Caki2 (cell line): Measurements from ENCODE around the gene DDAH1. TPM values are rescaled to one million over a fixed set of nuclear protein-coding genes. Genes with fewer than 3 reads are reported as not detected.
A peak's percentile ranks its signal among the peaks of the same experiment; 100 is the strongest.
"Not testable (repeated sequence)": the region's sequence is repeated elsewhere in the genome, so short reads cannot be mapped to it uniquely, and the experiment has no call there.

Experiments used
- DNase-seq: peaks from one replicate; pipeline ENCODE4 v3.0.0-alpha.2; 2015; ENCODE audit warnings: low read depth
- in situ Hi-C: cut with HindIII; loops from 2 replicates; pipeline ENCODE4 v1.10.0; 2016; ENCODE audit warnings: low sequenced_read_pairs, low pct_unique_long_range_greater_than_20kb, mixed read lengths
- total RNA-seq: library from RNA; depleted of rRNA; stranded (reverse); fragments of >200 nt; shearing (Covaris generic); gene quantifications from 2 replicates; pipeline ENCODE4 v1.2.3, GENCODE V29; 2014; ENCODE audit warnings: low replicate concordance; rRNA removed

The DDAH1 gene
- total RNA-seq, result 11.8 and 16.9 TPM in 2 replicates

DNA sequence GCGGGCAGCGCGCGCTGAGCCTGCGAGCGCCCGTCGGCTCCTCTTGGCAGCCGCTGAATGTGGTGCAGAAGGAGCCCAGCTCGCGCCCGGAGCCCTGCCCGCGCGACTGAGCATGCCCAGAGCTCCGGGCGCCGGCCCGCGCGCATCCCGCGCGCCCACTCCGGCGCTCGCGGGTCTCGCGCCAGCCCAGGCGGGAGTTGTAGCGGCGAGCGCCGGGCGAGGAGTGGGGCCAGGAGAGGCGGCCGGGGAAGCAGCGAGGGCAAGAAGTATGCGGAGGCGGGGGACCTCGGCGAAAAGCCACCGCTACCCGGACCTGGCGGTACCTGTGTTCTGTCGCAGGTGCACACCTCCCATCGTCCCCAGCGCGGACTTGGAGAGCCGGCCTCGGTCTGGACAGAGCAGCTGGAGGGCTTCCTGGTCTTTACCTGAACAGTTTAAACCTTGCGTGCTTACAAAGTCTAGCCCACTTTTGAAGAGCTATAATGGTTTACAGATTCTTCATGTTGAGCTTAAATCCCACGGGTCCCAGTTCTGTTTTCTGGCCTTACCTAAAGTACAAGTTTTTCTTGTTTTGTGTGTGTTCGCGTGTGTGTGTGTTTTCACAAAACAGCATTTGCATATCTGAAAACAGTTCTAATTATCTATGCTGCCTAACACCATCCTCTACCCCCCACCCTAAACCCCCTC, at the start of gene DDAH1:
Gene DDAH1 (minus strand): TSS at position 61 of the 687 bp plus-strand sequence. CDS start 114 bp downstream, outside the sequence.
- DNase-seq, result peak; percentile 65
- in situ Hi-C loops, result no loop called here

GRCh38 chr1:85513998-85514397, 49.0 kb upstream of the DDAH1 start:
- in situ Hi-C loops, DNase-seq: not testable (repeated sequence)

- in situ Hi-C loops, result no loop called here
These were observed 39.5 kb upstream of the DDAH1 start for GRCh38 chr1:85504417-85504816.

DNA sequence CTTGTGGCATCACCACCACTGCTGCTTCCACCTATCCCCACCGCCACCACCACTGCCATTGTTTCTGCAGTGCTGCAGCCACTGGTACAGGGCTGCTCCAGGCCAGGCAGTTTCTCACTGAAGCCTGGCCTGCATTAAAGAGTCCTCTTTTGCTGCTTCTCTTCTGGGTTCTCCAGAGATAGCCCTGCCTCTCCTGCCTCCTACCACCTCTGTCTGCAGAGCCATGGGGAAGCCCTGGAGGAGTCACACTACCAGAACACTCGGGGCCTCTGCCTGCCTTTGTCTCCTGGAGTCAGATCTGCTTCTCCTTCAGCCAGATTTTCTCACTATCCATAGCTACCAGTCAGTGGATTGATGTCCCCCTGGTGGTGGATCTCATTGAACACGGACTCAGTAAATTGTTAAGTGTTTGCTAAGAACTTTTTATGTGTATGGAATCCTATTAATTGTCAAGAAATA, 37.7 kb upstream of the DDAH1 start:
- peak; percentile 26 for DNase-seq
- in situ Hi-C loops, result no loop called here

More at GRCh38 chr1:85504417-85504816, 39.5 kb upstream of the DDAH1 start:
- DNase-seq, result no peak

GRCh38 chr1:85502171-85502570, 37.2 kb upstream of the DDAH1 start:
- no peak for DNase-seq
- in situ Hi-C loops, result no loop called here

DNA sequence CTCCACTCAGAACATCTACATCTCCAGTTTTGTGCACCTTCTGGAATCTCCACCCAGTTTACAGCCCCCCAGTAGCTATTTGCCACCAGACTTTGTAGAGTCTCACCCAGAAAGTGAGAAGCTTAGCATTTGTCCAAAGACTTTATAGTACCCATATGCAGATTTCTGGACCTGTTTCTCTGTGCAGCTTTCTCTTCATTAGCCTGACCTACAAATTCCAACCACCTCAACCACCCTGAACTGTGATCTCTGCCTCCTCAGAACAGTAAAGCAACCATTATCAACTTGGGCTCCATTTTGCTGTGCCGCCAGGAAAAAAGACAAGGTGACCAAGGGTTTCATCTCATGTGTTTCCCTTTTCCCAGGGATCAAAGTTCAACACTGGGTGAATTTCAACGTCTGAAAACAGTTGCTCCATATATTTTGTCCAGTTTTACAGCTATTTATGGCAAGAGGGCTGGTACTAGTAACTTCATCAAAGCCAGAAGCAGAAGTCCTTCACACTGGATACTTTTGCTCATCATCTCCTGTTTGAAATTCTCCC, 36.5 kb upstream of the DDAH1 start:
- DNase-seq, result no peak
- in situ Hi-C loops, result no loop called here

- DNase-seq, result no peak
- in situ Hi-C loops, result loop anchor here (25.0 kb wide), 1 partner anchor 190 kb away; no protein-coding TSS in a partner anchor
These were observed 32.1 kb upstream of the DDAH1 start for GRCh38 chr1:85496941-85497582.

GRCh38 chr1:85495556-85495955, 30.6 kb upstream of the DDAH1 start:
- DNase-seq, result peak; percentile 48
- in situ Hi-C loops, result loop anchor here (25.0 kb wide), 1 partner anchor 192 kb away; no protein-coding TSS in a partner anchor

- DNase-seq, result peak; percentile 11
- in situ Hi-C loops, result loop anchor here (25.0 kb wide), 1 partner anchor 192 kb away; no protein-coding TSS in a partner anchor
These were observed 29.9 kb upstream of the DDAH1 start for GRCh38 chr1:85494904-85495266.

GRCh38 chr1:85494074-85494903, 29.3 kb upstream of the DDAH1 start:
- DNase-seq, result no peak
- in situ Hi-C loops, result loop anchor here (25.0 kb wide), 1 partner anchor 193 kb away; no protein-coding TSS in a partner anchor

GRCh38 chr1:85490270-85490985, 25.5 kb upstream of the DDAH1 start:
- in situ Hi-C loops, result loop anchor here (25.0 kb wide), 1 partner anchor 197 kb away; no protein-coding TSS in a partner anchor
- no peak for DNase-seq

- DNase-seq, result no peak
- in situ Hi-C loops, result loop anchor here (25.0 kb wide), 1 partner anchor 199 kb away; no protein-coding TSS in a partner anchor
These were observed 23.2 kb upstream of the DDAH1 start for GRCh38 chr1:85488126-85488525.

DNA sequence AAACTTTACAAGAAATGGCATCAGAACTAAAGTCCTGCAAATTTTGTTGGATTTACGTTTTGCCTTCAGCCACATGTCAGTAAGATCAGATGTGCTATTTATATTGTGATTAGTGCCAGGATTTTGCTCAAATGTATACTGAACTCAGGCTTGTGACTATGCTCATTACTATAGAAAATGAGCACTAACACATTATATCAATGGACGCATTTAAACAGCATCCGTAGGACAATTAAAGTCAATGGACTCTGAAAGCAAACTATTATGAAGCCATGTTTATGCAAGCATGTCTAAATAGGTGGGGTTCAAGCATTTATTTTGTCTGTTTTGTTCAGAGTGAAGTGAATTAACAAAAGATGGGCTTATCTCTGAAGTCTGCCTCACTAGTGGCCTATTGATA, 20.6 kb upstream of the DDAH1 start:
- DNase-seq, result no peak
- in situ Hi-C loops, result loop anchor here (25.0 kb wide), 1 partner anchor 202 kb away; no protein-coding TSS in a partner anchor

DNA sequence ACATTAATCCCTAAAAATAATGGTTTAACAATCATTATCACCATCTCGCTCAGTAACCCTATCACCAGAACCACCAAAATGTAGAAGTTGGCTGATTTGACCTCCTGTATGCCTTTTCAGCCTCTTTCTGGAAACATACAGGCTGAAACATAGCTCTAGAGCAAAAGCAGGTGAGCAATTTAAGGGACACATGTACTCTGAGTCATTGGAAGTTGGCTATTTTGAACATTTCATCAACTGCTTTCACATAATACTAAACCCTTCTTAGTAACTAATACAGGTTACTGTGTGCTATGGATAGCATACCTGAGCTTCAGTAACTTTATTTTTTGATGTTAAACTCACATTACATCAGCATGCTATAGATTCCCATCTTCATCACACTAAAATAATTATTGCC, 19.8 kb upstream of the DDAH1 start:
- in situ Hi-C loops, result loop anchor here (25.0 kb wide), 1 partner anchor 203 kb away; no protein-coding TSS in a partner anchor
- no peak for DNase-seq

DNA sequence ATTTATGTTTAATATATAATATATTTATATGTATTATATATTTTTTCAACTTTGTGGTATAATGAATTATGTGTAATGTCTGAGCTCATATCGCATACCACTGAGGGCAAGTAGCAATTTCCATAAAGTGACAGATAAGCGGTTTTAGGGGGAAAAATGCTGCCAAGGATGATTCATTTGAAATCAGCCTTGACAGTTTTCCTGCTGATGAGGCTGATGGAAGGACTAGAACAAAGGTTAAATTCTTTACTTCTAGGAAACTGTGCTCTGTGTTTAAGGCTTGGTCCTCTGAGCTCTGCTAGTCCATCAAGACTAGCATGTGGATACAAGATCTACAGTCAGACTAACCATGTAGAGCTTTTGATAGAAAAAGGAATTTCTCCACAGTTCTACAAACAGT, 19.3 kb upstream of the DDAH1 start:
- in situ Hi-C loops, result loop anchor here (25.0 kb wide), 1 partner anchor 203 kb away; no protein-coding TSS in a partner anchor
- no peak for DNase-seq

GRCh38 chr1:85481688-85482087, 16.7 kb upstream of the DDAH1 start:
- DNase-seq, result no peak
- in situ Hi-C loops, result loop anchor here (25.0 kb wide), 1 partner anchor 206 kb away; no protein-coding TSS in a partner anchor

DNA sequence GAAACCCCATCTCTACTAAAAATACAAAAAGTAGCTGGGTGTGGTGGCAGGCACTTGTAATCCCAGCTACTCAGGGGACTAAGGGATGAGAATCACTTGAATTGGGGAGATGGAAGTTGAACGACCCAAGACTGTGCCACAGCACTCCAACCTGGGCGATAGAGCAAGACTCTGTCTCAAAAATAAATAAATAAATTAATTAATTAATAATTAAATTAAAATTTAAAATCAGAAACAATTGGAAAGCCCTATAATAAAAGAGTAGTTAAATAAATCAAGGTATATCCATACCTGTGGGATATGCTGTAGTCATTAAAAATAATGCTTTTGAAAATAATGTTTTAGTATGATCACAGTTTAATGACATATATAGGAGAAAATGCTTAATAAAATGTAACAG, 15.6 kb upstream of the DDAH1 start:
- in situ Hi-C loops, result loop anchor here (25.0 kb wide), 1 partner anchor 207 kb away; no protein-coding TSS in a partner anchor
- DNase-seq, result no peak
